DOHH2 (cell line): Measurements from ENCODE around the gene FLRT1.

Source experiments
- H3F3A ChIP-seq: fragments of 200-600 bp; sonication (generic), shearing (Covaris generic); 2 replicates; pipeline ENCODE4 v1.6.0; 2016; ENCODE audit warnings: antibody characterized with exemption, mild to moderate bottlenecking; ENCODE audit not compliant: control insufficient read depth, insufficient read depth
- H3K27ac ChIP-seq: fragments of 200-600 bp; sonication (generic); 2 replicates; pipeline ENCODE4 v1.5.1; 2014; ENCODE audit warnings: low read depth, mild to moderate bottlenecking, low read length, moderate library complexity
- H3K27me3 ChIP-seq: fragments of 200-600 bp; sonication (generic); 2 replicates; pipeline ENCODE4 v1.6.1; 2014; ENCODE audit warnings: mild to moderate bottlenecking, low read length, mixed read lengths; ENCODE audit not compliant: control insufficient read depth
- H3K36me3 ChIP-seq: fragments of 200-600 bp; sonication (generic); 2 replicates; pipeline ENCODE4 v1.6.1; 2014; ENCODE audit warnings: mild to moderate bottlenecking, low read length, moderate library complexity, mixed read lengths; ENCODE audit not compliant: control insufficient read depth
- H3K4me1 ChIP-seq: fragments of 200-600 bp; sonication (generic); 2 replicates; pipeline ENCODE4 v1.6.1; 2014; ENCODE audit warnings: mild to moderate bottlenecking, low read length, mixed read lengths; ENCODE audit not compliant: control insufficient read depth
- H3K4me2 ChIP-seq: fragments of 200-600 bp; sonication (generic); 2 replicates; pipeline ENCODE4 v1.6.0; 2014; ENCODE audit warnings: mild to moderate bottlenecking, low read length, moderate library complexity
- H3K4me3 ChIP-seq: fragments of 200-600 bp; sonication (generic); 2 replicates; pipeline ENCODE4 v1.5.1; 2014; ENCODE audit warnings: mild to moderate bottlenecking, low read length, mixed read lengths
- H3K79me2 ChIP-seq: fragments of 200-600 bp; sonication (generic); 2 replicates; pipeline ENCODE4 v1.6.1; 2014; ENCODE audit warnings: mild to moderate bottlenecking, low read length, mixed read lengths; ENCODE audit not compliant: control insufficient read depth
- H3K9me2 ChIP-seq: fragments of 200-600 bp; sonication (generic); replicated peaks from 2 replicates; pipeline ENCODE4 v1.6.1; 2014; ENCODE audit warnings: mild to moderate bottlenecking, low read length, mixed read lengths; ENCODE audit not compliant: control insufficient read depth
- H3K9me3 ChIP-seq: fragments of 200-600 bp; sonication (generic); 2 replicates; pipeline ENCODE4 v1.6.1; 2014; ENCODE audit warnings: antibody characterized with exemption, low read length, mixed read lengths; ENCODE audit not compliant: control insufficient read depth, insufficient read depth
- H4K20me1 ChIP-seq: fragments of 200-600 bp; sonication (generic); 2 replicates; pipeline ENCODE4 v1.6.0; 2014; ENCODE audit warnings: low read depth, mild to moderate bottlenecking, antibody characterized with exemption, low read length, moderate library complexity; ENCODE audit not compliant: control insufficient read depth, insufficient read depth
- CTCF ChIP-seq: fragments of 200-600 bp; sonication (generic); IDR thresholded peaks from one replicate; pipeline ENCODE4 v1.5.1; 2014; ENCODE audit warnings: antibody characterized with exemption, mild to moderate bottlenecking, low read depth, low read length; ENCODE audit not compliant: poor library complexity, severe bottlenecking
- EZH2phosphoT487 ChIP-seq: fragments of 200-600 bp; sonication (generic); IDR thresholded peaks from 2 replicates; pipeline ENCODE4 v1.6.1; 2017; ENCODE audit warnings: borderline replicate concordance, mild to moderate bottlenecking, antibody characterized with exemption, low read length, moderate library complexity, mixed read lengths

The FLRT1 gene

GRCh38 chr11:64073542-64073941, 37.8 kb downstream of the FLRT1 start:
- Histone ChIP-seq H3K4me3 (no peak overlapping the region), H3K27me3 (no peaks in the 10 kb centered on the region), H3K4me2 (no peak overlapping the region), H3K36me3 (no peaks in the 10 kb centered on the region), H3F3A (no peaks in the 10 kb centered on the region), H3K27ac (no peak overlapping the region), H3K9me3 (no peaks in the 10 kb centered on the region), H3K9me2 (no peaks in the 10 kb centered on the region), H4K20me1 (no peaks in the 10 kb centered on the region), H3K79me2 (no peaks in the 10 kb centered on the region), H3K4me1 (no peaks in the 10 kb centered on the region)
- no peak for TF ChIP-seq EZH2phosphoT487
- no peak for TF ChIP-seq CTCF

GRCh38 chr11:64074239-64074638, 38.5 kb downstream of the FLRT1 start:
- TF ChIP-seq EZH2phosphoT487 (no peak), CTCF (no peak)
- H3K4me1 ChIP-seq = no peaks in the 10 kb centered on the region
- no peaks in the 10 kb centered on the region for H3K36me3 ChIP-seq
- H4K20me1 ChIP-seq = no peaks in the 10 kb centered on the region
- H3K27ac ChIP-seq = no peak overlapping the region
- H3K27me3 ChIP-seq = no peaks in the 10 kb centered on the region
- no peaks in the 10 kb centered on the region for H3K9me3 ChIP-seq
- H3K79me2 ChIP-seq = no peaks in the 10 kb centered on the region
- no peaks in the 10 kb centered on the region for H3K9me2 ChIP-seq
- H3F3A ChIP-seq = no peaks in the 10 kb centered on the region
- no peak overlapping the region for H3K4me3 ChIP-seq
- no peak overlapping the region for H3K4me2 ChIP-seq

DNA sequence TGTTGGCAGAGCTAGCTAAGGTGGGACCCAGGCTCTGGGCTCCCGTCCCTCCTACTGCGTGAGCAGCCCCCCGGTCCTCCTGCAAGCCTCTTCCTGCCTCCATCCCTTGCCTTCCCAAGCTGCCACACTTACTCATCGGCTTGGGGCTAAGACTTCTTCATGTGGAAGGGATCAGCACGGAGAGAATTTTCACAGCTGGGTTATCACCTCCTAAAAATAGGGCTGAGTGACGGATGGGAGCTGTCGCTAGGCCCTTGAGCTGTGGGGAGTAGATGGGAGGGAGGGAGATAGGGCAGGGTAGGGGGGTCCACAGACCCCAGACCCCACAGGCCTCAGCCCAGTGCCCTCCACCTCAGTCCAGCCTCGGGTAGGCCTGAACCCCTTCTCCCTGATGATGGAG, 41.0 kb downstream of the FLRT1 start:
- Histone ChIP-seq H3K79me2 (no peaks in the 10 kb centered on the region), H4K20me1 (no peaks in the 10 kb centered on the region), H3K4me2 (no peak overlapping the region), H3K9me3 (no peaks in the 10 kb centered on the region), H3K4me3 (no peak overlapping the region), H3K4me1 (no peaks in the 10 kb centered on the region), H3K9me2 (no peaks in the 10 kb centered on the region), H3F3A (no peaks in the 10 kb centered on the region), H3K36me3 (no peaks in the 10 kb centered on the region), H3K27me3 (no peaks in the 10 kb centered on the region), H3K27ac (no peak overlapping the region)
- TF ChIP-seq EZH2phosphoT487 = no peak
- TF ChIP-seq CTCF = no peak

- H3K27ac ChIP-seq = no peak overlapping the region
- H3K4me2 ChIP-seq = no peak overlapping the region
- no peaks in the 10 kb centered on the region for H3K27me3 ChIP-seq
- no peaks in the 10 kb centered on the region for H3K36me3 ChIP-seq
- H3F3A ChIP-seq = no peaks in the 10 kb centered on the region
- no peak overlapping the region for H3K4me3 ChIP-seq
- H3K79me2 ChIP-seq = no peaks in the 10 kb centered on the region
- TF ChIP-seq EZH2phosphoT487 (no peak), CTCF (no peak)
- no peaks in the 10 kb centered on the region for H3K9me2 ChIP-seq
- H3K4me1 ChIP-seq = no peaks in the 10 kb centered on the region
- no peaks in the 10 kb centered on the region for H3K9me3 ChIP-seq
- no peaks in the 10 kb centered on the region for H4K20me1 ChIP-seq
These were observed 41.9 kb downstream of the FLRT1 start for GRCh38 chr11:64077607-64078006.
